Left ventricle myocardium superior (tissue), 1 donor: ENCODE measurements around the gene HERPUD1. TPM values are rescaled to one million over a fixed set of nuclear protein-coding genes. Genes with fewer than 3 reads are reported as not detected.
"Not testable (repeated sequence)": the region's sequence is repeated elsewhere in the genome, so short reads cannot be mapped to it uniquely, and the experiment has no call there.

Experiments used
- ATAC-seq: fragments of 200-7000 bp; cut with Tn5 transposase; one replicate; pipeline ENCODE4 v1.9.1; 2020; ENCODE audit warnings: mild to moderate bottlenecking, moderate library complexity
- DNase-seq: peaks from one replicate; pipeline ENCODE4 v3.0.0-alpha.2; 2020
- intact Hi-C: fragments of 100-400 bp; cut with micrococcal nuclease; formaldehyde crosslinking; loops from one replicate; pipeline ENCODE4 v1.11.0; 2022
- total RNA-seq: library from RNA; stranded (reverse); fragmentation: NEBNext Ultra II Directional; extraction: Animal tissue kit (Norgen Biotek cat#: 25700); gene quantifications from one replicate; pipeline ENCODE4 v1.2.1, GENCODE V29; 2021
- donor health status: DM: no; HTN: yes; CAD: no; lungs with severe emphysema.

The HERPUD1 gene
- total RNA-seq, 1 donor from 2014 or later = 129 TPM

- intact Hi-C loops = no loop called here
- peak; percentile 32 for ATAC-seq
These were observed 40.7 kb downstream of the HERPUD1 start for GRCh38 chr16:56972403-56973293.

GRCh38 chr16:56973294-56973689 is 41.4 kb downstream of the HERPUD1 start:
- intact Hi-C loops = no loop called here

More at GRCh38 chr16:56972403-56973293, 40.7 kb downstream of the HERPUD1 start:
- DNase-seq = no peak

GRCh38 chr16:56973899-56974298 is 42.0 kb downstream of the HERPUD1 start:
- ATAC-seq, DNase-seq, intact Hi-C loops: not testable (repeated sequence)

More at GRCh38 chr16:56973294-56973689, 41.4 kb downstream of the HERPUD1 start:
- ATAC-seq = no peak
- DNase-seq = no peak

GRCh38 chr16:56974549-56975300 is 42.8 kb downstream of the HERPUD1 start:
- ATAC-seq = no peak
- intact Hi-C loops = no loop called here
- DNase-seq = no peak

GRCh38 chr16:56975714-56976113 is 43.8 kb downstream of the HERPUD1 start:
- intact Hi-C loops = no loop called here
- no peak for ATAC-seq
- no peak for DNase-seq

- no peak for DNase-seq
- no peak for ATAC-seq
- intact Hi-C loops = no loop called here
These were observed 45.3 kb downstream of the HERPUD1 start for GRCh38 chr16:56977216-56977615.

GRCh38 chr16:56977823-56978430 is 46.0 kb downstream of the HERPUD1 start:
- DNase-seq (no peak), ATAC-seq (no peak)
- intact Hi-C loops = no loop called here

- no peak for DNase-seq
- intact Hi-C loops = no loop called here
- no peak for ATAC-seq
These were observed 48.2 kb downstream of the HERPUD1 start for GRCh38 chr16:56980201-56980535.

- intact Hi-C loops = no loop called here
- no peak for DNase-seq
- ATAC-seq = no peak
These were observed 49.1 kb downstream of the HERPUD1 start for GRCh38 chr16:56980792-56981724.

GRCh38 chr16:56981729-56982271 is 49.9 kb downstream of the HERPUD1 start:
- intact Hi-C loops = no loop called here

GRCh38 chr16:56982695-56983094 is 50.8 kb downstream of the HERPUD1 start:
- DNase-seq = no peak
- intact Hi-C loops = no loop called here

More at GRCh38 chr16:56981729-56982271, 49.9 kb downstream of the HERPUD1 start:
- no peak for DNase-seq
- no peak for ATAC-seq

GRCh38 chr16:56983211-56983751 is 51.3 kb downstream of the HERPUD1 start:
- no peak for ATAC-seq
- intact Hi-C loops = no loop called here
- DNase-seq = no peak

More at GRCh38 chr16:56982695-56983094, 50.8 kb downstream of the HERPUD1 start:
- ATAC-seq = no peak

- DNase-seq = no peak
- intact Hi-C loops = no loop called here
- ATAC-seq = no peak
These were observed 52.7 kb downstream of the HERPUD1 start for GRCh38 chr16:56984639-56985038.

GRCh38 chr16:56985288-56985961 is 53.5 kb downstream of the HERPUD1 start:
- intact Hi-C loops = no loop called here
- ATAC-seq = peak; percentile 54
- peak; percentile 69 for DNase-seq

GRCh38 chr16:56985962-56986360 is 54.0 kb downstream of the HERPUD1 start:
- DNase-seq (no peak), ATAC-seq (no peak)
- intact Hi-C loops = no loop called here

GRCh38 chr16:56986361-56986760 is 54.4 kb downstream of the HERPUD1 start:
- intact Hi-C loops = no loop called here

GRCh38 chr16:56986908-56987307 is 55.0 kb downstream of the HERPUD1 start:
- intact Hi-C loops, DNase-seq, ATAC-seq: not testable (repeated sequence)

More at GRCh38 chr16:56986361-56986760, 54.4 kb downstream of the HERPUD1 start:
- DNase-seq (no peak), ATAC-seq (no peak)

GRCh38 chr16:56987692-56988091 is 55.8 kb downstream of the HERPUD1 start:
- intact Hi-C loops = no loop called here
- DNase-seq (no peak), ATAC-seq (no peak)
